GM23248 (cell line): ENCODE measurements around the gene UBXN6.

Experiments used
- EZH2 ChIP-seq: fragments of 200-600 bp; sonication (generic); IDR thresholded peaks from 2 replicates; pipeline ENCODE4 v1.6.1; 2018; ENCODE audit warnings: antibody characterized with exemption, mild to moderate bottlenecking; ENCODE audit not compliant: insufficient read depth, poor library complexity, severe bottlenecking
- EZH2phosphoT487 ChIP-seq: fragments of 200-600 bp; sonication (generic); IDR thresholded peaks from 2 replicates; pipeline ENCODE4 v1.6.1; 2018; ENCODE audit warnings: antibody characterized with exemption, moderate library complexity, mild to moderate bottlenecking, low read depth; ENCODE audit not compliant: insufficient read depth

- no peak for TF ChIP-seq EZH2phosphoT487
- no peak for TF ChIP-seq EZH2
Observed at GRCh38 chr19:4416268-4416667, 41.3 kb downstream of the UBXN6 start.
